GM12874 (cell line): ENCODE results near the gene DHRS7C.

Source experiments
- CTCF ChIP-seq: IDR thresholded peaks from 2 replicates; pipeline ENCODE4 v1.5.1; 2011; ENCODE audit warnings: low read depth, mild to moderate bottlenecking, control low read depth, low read length, moderate library complexity; ENCODE audit not compliant: insufficient read depth

Gene DHRS7C

GRCh38 chr17:9772658-9773057 is 18.7 kb downstream of the DHRS7C start:
- no peak for TF ChIP-seq CTCF

GRCh38 chr17:9771465-9771864 is 19.9 kb downstream of the DHRS7C start:
- no peak for TF ChIP-seq CTCF

DNA sequence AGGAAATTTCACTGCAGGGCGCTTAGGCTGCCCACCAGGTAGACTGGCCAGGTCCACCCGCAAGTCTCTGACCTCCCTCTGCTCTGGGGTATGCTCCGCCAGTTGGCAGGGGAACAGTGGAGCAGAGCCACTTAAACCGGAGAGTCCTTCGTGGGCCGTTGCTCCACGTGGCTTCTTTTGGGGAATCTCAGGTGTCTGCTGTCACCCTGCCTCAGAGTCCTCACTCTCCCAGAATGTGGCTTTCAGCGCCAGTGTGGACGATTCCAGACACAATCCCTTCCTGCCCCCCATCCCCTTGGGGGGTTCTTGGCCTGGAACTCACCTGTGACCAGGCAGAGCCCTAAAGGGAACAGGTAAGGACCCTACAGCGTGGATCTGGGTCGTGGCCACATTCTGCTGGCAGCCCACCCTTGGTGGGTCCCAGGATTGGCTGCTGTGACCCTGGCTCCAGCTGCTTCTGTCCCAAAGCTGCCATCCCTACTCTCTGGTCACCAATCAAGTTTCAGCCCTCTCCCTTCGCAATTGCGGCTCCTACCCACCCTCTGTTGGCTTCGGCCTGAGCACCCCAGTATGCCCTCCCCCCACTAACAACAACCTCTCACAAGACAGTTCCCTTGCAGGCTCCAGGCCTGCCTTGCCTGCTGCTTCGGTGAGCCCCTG is 22.2 kb downstream of the DHRS7C start:
- TF ChIP-seq CTCF = no peak

DNA sequence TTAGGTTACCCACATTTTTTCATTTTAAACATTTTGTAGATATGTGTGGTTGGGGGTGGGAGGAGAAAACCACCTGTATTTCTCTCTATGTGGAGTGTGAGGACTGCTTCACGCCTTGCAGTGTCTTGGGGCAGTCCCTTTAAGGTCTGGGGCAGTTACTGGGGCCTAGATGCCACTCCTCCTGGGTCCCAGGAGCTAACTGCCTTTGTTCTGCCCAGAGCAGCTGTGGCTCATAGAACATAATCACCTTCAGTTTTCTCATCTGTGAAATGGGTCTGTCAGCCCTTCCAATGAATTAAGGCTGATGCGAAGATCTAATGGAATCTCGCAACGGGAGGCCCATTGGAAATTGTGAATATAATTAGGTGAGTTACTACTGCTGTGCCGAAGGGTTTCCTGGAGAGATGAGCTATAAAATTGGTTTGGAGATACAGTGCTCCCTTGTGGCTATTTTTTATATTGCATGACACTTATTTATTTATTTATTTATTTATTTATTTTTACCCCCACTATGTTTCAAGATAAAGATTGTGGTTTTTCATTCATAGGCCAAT is 22.9 kb downstream of the DHRS7C start:
- no peak for TF ChIP-seq CTCF

GRCh38 chr17:9767432-9767991 is 23.9 kb downstream of the DHRS7C start:
- TF ChIP-seq CTCF = no peak

DNA sequence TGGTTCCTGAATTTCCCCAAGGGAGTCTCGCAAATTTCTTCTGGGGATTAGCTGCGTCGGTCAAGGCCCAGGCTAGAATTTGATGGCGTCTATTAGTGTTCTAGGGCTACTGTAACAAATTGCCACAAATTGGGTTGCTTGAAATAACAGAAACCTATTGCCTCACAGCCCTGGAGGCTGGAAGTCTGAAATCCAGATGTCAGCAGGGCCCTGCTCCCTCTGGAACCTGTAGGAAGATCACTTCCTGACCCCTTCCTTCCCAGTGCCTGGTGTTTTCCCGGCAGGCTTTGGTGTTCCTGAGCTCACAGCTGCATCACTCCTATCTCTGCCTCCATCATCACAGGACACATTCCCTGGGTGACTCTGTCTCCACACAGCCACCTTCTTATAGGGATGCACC is 24.4 kb downstream of the DHRS7C start:
- TF ChIP-seq CTCF = no peak

GRCh38 chr17:9765322-9765721 is 26.1 kb downstream of the DHRS7C start:
- no peak for TF ChIP-seq CTCF
